Muscle of arm (tissue), 12 donors: Measurements from ENCODE around the gene ATP6V1B1. TPM values are rescaled to one million over a fixed set of nuclear protein-coding genes. Genes with fewer than 3 reads are reported as not detected.
"Not testable (repeated sequence)": the region's sequence is repeated elsewhere in the genome, so short reads cannot be mapped to it uniquely, and the experiment has no call there.

Experiments used
- DNase-seq: peaks from one replicate; pipeline ENCODE4 v3.0.0-alpha.2; 2013
- polyA plus RNA-seq, 12 donors: library from polyadenylated mRNA; unstranded; fragments of 120-200 nt; gene quantifications; one replicate each; pipeline ENCODE4 v1.2.1, GENCODE V29; 2013; ENCODE audit not compliant: insufficient read length in 12 of 12

ATP6V1B1 gene
- polyA plus RNA-seq, 12 donors, result 0.71 to 2.9 (median 1.5) TPM; not detected in 2

- no peak for DNase-seq
Observed at GRCh38 chr2:70988151-70988550, 52.5 kb downstream of the ATP6V1B1 start.

GRCh38 chr2:70988726-70989648 is 53.3 kb downstream of the ATP6V1B1 start:
- DNase-seq, result no peak

GRCh38 chr2:70990216-70990615 is 54.5 kb downstream of the ATP6V1B1 start:
- no peak for DNase-seq

DNA sequence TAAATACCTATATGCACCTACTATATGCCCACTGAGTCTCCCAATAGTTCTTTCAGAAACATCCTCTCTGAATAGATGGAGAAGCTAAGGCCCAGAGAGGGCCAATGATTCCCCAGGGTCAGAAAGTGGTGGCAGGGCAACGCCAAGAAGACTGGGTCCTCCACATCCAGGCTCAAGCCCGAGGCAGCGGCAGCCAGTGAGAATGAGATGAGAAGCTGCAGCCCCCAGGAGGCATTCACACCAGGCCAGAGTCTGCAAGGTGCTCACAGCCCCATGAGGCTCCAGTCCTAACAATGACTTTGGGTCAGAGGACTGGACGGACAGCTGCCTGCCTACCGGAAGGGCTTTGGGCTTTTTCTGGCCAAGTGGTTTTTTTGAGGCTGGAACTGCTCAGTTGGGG is 55.4 kb downstream of the ATP6V1B1 start:
- DNase-seq, result no peak

GRCh38 chr2:70991742-70992141 is 56.0 kb downstream of the ATP6V1B1 start:
- DNase-seq, result no peak

DNA sequence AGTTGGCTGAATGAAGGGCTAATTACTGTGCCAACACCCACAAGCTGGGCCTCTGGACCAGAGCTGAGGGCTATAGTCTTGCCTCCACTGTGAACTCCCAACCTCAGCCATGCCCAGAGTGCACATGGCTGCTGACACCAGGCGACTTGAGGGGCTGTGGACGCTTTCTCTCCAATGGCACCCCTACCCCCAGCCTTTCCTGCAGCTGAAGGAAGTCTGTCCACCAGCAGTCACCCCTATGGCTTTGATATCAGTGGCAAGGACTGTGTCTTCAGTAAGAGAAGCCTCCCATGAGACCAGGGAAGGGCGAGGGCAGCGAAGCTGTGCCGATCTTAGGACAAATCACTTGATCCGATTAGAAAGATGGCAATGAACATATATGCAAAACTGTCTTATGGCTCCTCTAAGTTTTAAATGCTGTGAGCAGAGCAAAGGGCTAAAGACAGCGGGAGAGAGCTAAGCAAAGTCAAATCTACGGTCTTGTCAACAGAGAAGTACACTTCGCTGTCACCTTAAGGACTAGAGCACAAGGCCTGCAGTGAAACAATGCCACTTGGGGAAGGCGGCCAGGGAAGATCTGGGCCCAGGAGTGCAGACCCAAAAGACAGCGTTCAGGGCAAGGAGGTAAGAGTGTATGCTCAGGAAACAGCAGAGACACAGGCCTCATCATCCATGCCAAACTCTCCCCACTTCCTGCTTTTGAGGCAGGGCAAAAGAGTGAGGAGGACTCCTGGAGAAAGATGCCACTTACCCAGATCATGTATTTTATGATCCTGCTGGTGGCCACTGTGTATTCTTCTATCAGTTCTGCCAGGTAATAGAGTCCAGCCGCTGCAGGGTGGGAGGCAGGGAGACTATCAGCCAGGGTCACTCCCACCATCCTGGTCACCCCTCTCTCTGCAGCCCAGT is 57.5 kb downstream of the ATP6V1B1 start:
- DNase-seq, result no peak

- no peak for DNase-seq
Observed at GRCh38 chr2:70994009-70994698, 58.5 kb downstream of the ATP6V1B1 start.

DNA sequence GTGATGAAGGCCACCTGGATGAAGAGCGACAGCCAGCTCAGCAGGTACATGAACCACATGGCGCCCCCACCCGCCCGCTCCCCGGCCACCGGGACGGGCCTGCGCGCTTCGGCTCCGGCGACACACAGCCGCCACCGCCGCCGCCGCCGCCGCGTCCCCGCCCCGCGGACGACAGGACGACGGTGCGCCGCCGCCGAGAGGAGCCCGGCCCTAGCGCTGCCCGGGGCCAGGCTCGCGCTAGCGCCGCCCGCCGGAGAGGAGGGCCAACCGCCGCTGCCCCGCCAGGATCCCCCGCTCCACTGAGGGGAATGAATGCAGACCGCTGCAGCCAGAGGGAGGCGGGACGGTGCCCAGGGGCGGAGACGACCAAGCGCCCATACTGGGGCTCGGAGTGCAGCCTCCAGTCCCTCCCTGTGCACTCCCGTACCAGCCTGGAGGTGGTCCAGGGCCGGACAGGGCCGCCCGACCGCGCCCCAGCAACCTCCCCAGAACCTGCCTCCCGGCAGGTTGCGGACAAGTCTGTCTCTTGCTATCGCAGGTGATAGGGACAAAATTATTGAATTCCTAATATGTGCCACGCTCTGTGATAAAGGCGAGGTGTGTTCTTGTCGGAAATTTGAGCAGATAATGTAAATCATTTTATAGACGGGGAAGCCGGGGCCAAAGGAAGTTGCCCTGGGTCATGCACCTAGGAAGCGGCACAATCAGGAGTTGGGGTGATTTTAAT is 59.2 kb downstream of the ATP6V1B1 start, which contains the start of gene TEX261:
TSS of gene TEX261 (minus strand) at position 175 of the 727 bp plus-strand sequence. CDS start at position 59, 116 bp downstream.
- DNase-seq, result peak; percentile 84

GRCh38 chr2:70995426-70995729 is 59.7 kb downstream of the ATP6V1B1 start:
- no peak for DNase-seq

DNA sequence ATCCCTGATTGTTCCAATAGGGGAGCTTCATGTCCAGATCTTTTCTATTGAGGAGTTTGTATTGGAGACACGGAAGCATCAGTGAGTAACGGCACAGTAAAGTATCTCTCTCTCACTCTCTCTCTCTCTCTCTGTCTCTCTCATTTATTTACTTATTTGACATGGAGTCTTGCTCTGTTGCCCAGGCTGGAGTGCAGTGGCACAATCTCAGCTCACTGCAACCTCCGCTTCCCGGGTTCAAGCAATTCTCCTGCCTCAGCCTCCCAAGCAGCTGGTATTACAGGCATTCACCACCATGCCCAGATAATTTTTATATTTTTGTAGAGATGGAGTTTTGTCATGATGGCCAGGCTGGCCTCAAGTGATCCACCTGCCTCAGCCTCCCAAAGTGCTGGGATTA is 63.2 kb downstream of the ATP6V1B1 start:
- DNase-seq, result not testable (repeated sequence)

GRCh38 chr2:70999362-70999761 is 63.7 kb downstream of the ATP6V1B1 start:
- DNase-seq, result no peak

GRCh38 chr2:70999931-71000330 is 64.2 kb downstream of the ATP6V1B1 start:
- not testable (repeated sequence) for DNase-seq

DNA sequence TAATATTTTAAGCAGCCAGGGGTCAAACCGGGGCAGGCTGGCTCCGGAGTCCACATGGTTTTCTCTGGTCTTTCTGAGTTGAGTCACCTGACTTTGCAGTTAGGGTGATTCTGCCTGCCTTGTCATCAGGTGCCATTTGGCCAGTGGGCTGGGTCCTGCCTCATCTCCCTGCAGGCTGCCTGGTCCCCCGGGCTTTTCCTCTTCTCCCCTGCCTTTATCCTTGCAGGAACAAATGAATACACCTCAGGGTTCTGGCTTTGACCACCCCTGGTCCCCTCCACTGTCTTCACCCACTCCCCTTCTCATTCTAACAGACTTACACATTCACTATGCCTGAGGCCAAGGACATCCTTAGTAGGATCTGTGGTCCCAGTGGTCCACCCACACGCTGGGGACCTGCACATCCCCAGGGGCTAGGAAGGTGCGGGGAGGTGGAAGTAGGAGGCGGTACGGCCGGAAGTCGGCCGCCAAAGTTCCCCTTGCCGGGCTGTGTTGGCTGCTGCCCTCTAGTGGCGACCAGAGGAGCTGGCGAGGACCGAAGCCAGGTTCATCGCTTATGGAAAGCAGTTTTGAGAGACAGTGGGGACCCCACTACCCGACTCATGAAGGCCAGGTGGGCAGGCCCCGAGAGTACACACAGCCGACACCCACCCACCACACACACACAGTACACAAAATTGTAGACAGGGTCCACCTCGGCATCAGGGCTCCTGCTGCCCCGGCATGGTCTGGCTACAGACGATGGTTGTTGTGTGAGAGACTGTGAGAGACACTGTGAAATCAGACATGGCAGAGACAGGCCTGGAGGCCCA is 65.3 kb downstream of the ATP6V1B1 start:
- peak; percentile 38 for DNase-seq

DNA sequence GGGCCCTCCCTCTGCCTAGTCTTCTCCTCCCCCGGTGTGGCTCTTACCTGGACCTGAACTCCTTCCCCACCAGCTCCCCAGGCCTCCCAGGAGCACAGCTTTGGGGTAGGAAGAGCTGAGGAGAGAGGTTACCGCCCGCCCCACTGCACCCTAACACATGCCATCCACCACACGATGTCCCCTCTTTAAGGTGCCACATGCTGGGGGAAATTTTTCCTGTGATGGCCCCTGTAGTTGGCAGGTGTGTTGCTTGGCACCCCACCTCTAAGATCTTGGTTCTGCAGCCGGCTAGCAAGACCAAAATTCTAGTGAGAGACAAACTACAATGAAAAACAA is 65.9 kb downstream of the ATP6V1B1 start:
- DNase-seq, result no peak

- DNase-seq, result no peak
Observed at GRCh38 chr2:71001981-71002570, 66.4 kb downstream of the ATP6V1B1 start.

GRCh38 chr2:71003396-71003795 is 67.7 kb downstream of the ATP6V1B1 start:
- DNase-seq, result no peak

- no peak for DNase-seq
Observed at GRCh38 chr2:71003966-71004755, 68.5 kb downstream of the ATP6V1B1 start.

- no peak for DNase-seq
Observed at GRCh38 chr2:71004857-71005256, 69.2 kb downstream of the ATP6V1B1 start.
